Measurements from ENCODE around the gene MOV10.
"Not testable (repeated sequence)": the region's sequence is repeated elsewhere in the genome, so short reads cannot be mapped to it uniquely, and the experiment has no call there.

The MOV10 gene

DNA sequence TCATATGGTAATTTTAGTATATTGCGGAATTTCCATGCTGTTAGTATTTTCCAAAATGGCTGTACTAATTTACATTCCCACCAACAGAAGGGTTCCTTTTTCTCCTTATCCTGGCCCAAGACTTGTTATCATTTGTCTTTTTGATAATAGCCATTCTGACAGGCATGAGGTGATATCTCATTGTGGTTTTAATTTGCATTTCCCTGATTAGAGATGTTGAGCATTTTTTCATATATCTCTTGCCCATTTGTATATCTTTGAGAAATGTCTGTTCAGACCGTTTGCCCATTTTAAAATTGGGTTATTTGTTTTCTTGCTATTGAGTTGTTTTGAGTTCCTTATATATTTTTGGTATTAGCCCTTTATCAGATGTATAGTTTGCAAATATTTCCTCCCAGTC, 40.8 kb upstream of the MOV10 start:
- TF ChIP-seq, protein P1, sequence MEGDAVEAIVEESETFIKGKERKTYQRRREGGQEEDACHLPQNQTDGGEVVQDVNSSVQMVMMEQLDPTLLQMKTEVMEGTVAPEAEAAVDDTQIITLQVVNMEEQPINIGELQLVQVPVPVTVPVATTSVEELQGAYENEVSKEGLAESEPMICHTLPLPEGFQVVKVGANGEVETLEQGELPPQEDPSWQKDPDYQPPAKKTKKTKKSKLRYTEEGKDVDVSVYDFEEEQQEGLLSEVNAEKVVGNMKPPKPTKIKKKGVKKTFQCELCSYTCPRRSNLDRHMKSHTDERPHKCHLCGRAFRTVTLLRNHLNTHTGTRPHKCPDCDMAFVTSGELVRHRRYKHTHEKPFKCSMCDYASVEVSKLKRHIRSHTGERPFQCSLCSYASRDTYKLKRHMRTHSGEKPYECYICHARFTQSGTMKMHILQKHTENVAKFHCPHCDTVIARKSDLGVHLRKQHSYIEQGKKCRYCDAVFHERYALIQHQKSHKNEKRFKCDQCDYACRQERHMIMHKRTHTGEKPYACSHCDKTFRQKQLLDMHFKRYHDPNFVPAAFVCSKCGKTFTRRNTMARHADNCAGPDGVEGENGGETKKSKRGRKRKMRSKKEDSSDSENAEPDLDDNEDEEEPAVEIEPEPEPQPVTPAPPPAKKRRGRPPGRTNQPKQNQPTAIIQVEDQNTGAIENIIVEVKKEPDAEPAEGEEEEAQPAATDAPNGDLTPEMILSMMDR (IDR thresholded peaks at IDR 0.05; ENCODE audit: low read depth, low read length): no peak
- H3K4me3 ChIP-seq (ENCODE audit: low read depth, low read length): no peak overlapping the region

- H3K4me3 ChIP-seq (ENCODE audit: low read depth, low read length): no peak overlapping the region
- TF ChIP-seq, protein P1 (IDR thresholded peaks at IDR 0.05; ENCODE audit: low read depth, low read length): no peak
These were observed 40.1 kb upstream of the MOV10 start for GRCh38 chr1:112634367-112634766.

- TF ChIP-seq, protein P1 (IDR thresholded peaks at IDR 0.05; ENCODE audit: low read depth, low read length): no peak
- H3K4me3 ChIP-seq (ENCODE audit: low read depth, low read length): no peak overlapping the region
These were observed 38.4 kb upstream of the MOV10 start for GRCh38 chr1:112636056-112636455.

GRCh38 chr1:112636597-112637253, 37.7 kb upstream of the MOV10 start:
- H3K4me3 ChIP-seq (ENCODE audit: low read depth, low read length): no peak overlapping the region
- TF ChIP-seq, protein P1 (IDR thresholded peaks at IDR 0.05; ENCODE audit: low read depth, low read length): no peak

DNA sequence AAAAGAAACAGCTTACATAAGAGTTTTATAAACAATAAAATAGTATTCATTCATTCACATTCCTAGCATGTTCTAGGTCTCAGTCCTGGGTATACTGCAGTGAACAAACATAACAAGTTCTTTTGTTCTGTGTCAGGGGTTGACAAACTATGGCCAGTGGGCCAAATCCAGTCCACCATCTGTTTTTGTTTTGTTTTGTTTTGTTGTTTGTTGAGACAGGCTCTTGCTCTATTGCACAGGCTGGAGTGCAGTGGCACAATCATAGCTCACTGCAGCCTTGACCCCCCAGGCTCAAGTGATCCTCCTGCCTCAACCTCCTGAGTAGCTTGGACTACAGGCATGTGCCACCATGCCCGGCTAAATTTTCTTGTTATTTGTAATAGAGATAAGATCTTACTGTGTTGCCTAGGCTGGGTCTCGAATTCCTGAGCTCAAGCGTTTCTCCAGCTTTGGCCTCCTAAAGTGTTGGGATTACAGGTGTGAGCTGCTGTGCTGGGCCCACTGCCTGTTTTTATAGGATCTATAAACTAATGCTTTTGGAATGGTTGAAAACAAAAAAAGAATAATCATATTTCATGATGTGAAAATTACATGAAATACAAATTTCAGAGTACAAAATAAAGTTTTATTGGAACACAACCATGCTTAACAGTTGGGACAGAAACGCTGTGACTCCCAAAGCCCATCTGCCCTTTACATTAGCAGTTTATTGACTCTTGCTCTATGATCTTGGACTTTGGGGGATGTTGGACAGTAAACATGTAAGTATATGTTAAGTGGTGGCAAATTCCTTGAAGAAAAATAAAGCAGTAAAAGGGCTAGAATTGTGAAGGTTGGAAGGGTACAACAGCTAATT, 37.0 kb upstream of the MOV10 start:
- TF ChIP-seq, protein P1 (IDR thresholded peaks at IDR 0.05; ENCODE audit: low read depth, low read length): no peak
- no peak overlapping the region for H3K4me3 ChIP-seq (ENCODE audit: low read depth, low read length)

- TF ChIP-seq, protein P1 (IDR thresholded peaks at IDR 0.05; ENCODE audit: low read depth, low read length): no peak
These were observed 36.4 kb upstream of the MOV10 start for GRCh38 chr1:112638110-112638428.

DNA sequence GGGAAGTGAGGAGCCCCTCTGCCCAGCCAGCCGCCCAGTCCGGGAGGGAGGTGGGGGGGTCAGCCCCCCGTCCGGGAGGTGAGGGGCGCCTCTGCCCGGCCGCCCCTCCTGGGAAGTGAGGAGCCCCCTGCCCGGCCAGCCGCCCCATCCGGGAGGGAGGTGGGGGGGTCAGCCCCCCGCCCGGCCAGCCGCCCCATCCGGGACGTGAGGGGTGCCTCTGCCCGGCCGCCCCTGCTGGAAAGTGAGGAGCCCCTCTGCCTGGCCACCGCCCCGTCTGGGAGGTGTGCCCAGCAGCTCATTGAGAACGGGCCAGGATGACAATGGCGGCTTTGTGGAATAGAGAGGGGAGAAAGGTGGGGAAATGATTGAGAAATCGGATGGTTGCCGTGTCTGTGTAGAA, 34.0 kb upstream of the MOV10 start:
- not testable (repeated sequence) for H3K4me3 ChIP-seq (ENCODE audit: low read depth, low read length)

More at GRCh38 chr1:112638110-112638428, 36.4 kb upstream of the MOV10 start:
- H3K4me3 ChIP-seq (ENCODE audit: low read depth, low read length): no peak overlapping the region

Data from WI38 (cell line).